Testis (tissue), 3 donors: ENCODE measurements around the gene LRP2BP. TPM values are rescaled to one million over a fixed set of nuclear protein-coding genes. Genes with fewer than 3 reads are reported as not detected.
A peak's percentile ranks its signal among the peaks of the same experiment; 100 is the strongest.

ENCODE experiments used
- DNase-seq: peaks from one replicate; pipeline ENCODE4 v3.0.0-alpha.2; 2019
- H3K27ac ChIP-seq, 2 donors: fragments of 200-600 bp; sonication (generic); one replicate each; pipeline ENCODE4 v1.5.1; 2019
- H3K27me3 ChIP-seq: fragments of 200-600 bp; sonication (generic); one replicate; pipeline ENCODE4 v1.5.1; 2019
- H3K36me3 ChIP-seq: fragments of 200-600 bp; sonication (generic); one replicate; pipeline ENCODE4 v1.5.1; 2017; ENCODE audit warnings: low read depth; ENCODE audit errors: missing control alignments
- H3K4me1 ChIP-seq: fragments of 200-600 bp; sonication (generic); one replicate; pipeline ENCODE4 v1.5.1; 2019
- H3K4me3 ChIP-seq, 2 donors: fragments of 200-600 bp; sonication (generic); one replicate each; pipeline ENCODE4 v1.5.1; 2017 to 2019
- H3K9me3 ChIP-seq: fragments of 200-600 bp; sonication (generic); one replicate; pipeline ENCODE4 v1.5.1; 2017
- POLR2A ChIP-seq: fragments of 450-650 bp; IDR thresholded peaks from one replicate; pipeline ENCODE4 v1.6.1; 2017; ENCODE audit warnings: antibody characterized with exemption, mild to moderate bottlenecking, moderate library complexity
- WGBS, 2 donors: methylation state at CpG; one replicate each; pipeline ENCODE4 v1.1.5; 2018; 5-methylcytosine and 5-hydroxymethylcytosine counted together
- intact Hi-C: fragments of 100-400 bp; cut with DNase I; formaldehyde crosslinking; loops from one replicate; pipeline ENCODE4 v1.15.1; 2023; ENCODE audit warnings: low total_unique reads
- polyA plus RNA-seq: library from polyadenylated mRNA; stranded (reverse); fragments of 350-450 nt; fragmentation: Illumina TruSeq; extraction: RNeasy Lipid Tissue Mini Kit (QIAGEN cat#74804); gene quantifications from one replicate; pipeline ENCODE4 v1.2.3, GENCODE V29; 2014; ENCODE audit warnings: low read depth, low replicate concordance; ENCODE audit not compliant: insufficient read depth
- total RNA-seq, 2 donors: library from RNA; depleted of rRNA; stranded (reverse); fragments of >200 nt; gene quantifications; one replicate each; pipeline ENCODE4 v1.2.3, GENCODE V29; 2016
- TF ChIP-seq, protein P1 (sequence below), 3 experiments: fragments of 450-650 bp in 2 of 3; fragments of 200-600 bp in 1 of 3; sonication (generic) in 1 of 3; IDR thresholded peaks; one replicate each; pipeline ENCODE4 v1.5.1; 2016 to 2019; ENCODE audit warnings: antibody characterized with exemption in 3 of 3, mild to moderate bottlenecking in 2 of 3, moderate library complexity in 1 of 3

LRP2BP gene
- total and polyA plus RNA-seq, 3 donors from 2014 or later: 7.5 to 49.5 (median 11.9) TPM

GRCh38 chr4:185396724-185397385 is 1.1 kb upstream of the LRP2BP start, which contains the start of gene ANKRD37:
Gene ANKRD37 (plus strand): TSS chr4:185396841. CDS start chr4:185396924, 83 bp downstream.
- Histone ChIP-seq H3K27me3 (no peaks in the 10 kb centered on the region), H3K9me3 (no peaks in the 10 kb centered on the region), H3K27ac (peak within 1 kb of the TSS; percentile 97), H3K4me3 (peak within 1 kb of the TSS; percentile 65 to 80), H3K36me3 (no peaks in the 10 kb centered on the region), H3K4me1 (no peaks in the 10 kb centered on the region)
- 3 to 7% methylated on average over 8 to 26 of the region's 38 CpGs for WGBS, 2 donors
- TF ChIP-seq, protein P1, sequence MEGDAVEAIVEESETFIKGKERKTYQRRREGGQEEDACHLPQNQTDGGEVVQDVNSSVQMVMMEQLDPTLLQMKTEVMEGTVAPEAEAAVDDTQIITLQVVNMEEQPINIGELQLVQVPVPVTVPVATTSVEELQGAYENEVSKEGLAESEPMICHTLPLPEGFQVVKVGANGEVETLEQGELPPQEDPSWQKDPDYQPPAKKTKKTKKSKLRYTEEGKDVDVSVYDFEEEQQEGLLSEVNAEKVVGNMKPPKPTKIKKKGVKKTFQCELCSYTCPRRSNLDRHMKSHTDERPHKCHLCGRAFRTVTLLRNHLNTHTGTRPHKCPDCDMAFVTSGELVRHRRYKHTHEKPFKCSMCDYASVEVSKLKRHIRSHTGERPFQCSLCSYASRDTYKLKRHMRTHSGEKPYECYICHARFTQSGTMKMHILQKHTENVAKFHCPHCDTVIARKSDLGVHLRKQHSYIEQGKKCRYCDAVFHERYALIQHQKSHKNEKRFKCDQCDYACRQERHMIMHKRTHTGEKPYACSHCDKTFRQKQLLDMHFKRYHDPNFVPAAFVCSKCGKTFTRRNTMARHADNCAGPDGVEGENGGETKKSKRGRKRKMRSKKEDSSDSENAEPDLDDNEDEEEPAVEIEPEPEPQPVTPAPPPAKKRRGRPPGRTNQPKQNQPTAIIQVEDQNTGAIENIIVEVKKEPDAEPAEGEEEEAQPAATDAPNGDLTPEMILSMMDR (IDR thresholded peaks at IDR 0.05): no peak
- no peak for TF ChIP-seq POLR2A
- intact Hi-C loops: loop anchor here (5.0 kb wide), 1 partner anchor 190 kb away; the partner anchor contains the start of gene SNX25
- no peak for DNase-seq

- DNase-seq: peak; percentile 97
- no peaks in the 10 kb centered on the region for H3K9me3 ChIP-seq
- TF ChIP-seq, protein P1 (IDR thresholded peaks at IDR 0.05): peak in 2 of 3 experiments; percentile 3 to 18
- peak; percentile 68 for TF ChIP-seq POLR2A
- 0% methylated on average over 1 to 78 of the region's 98 CpGs for WGBS, 2 donors
- H3K36me3 ChIP-seq: no peaks in the 10 kb centered on the region
- intact Hi-C loops: loop anchor here (5.0 kb wide), 1 partner anchor 189 kb away; the partner anchor contains the start of gene SNX25
- no peaks in the 10 kb centered on the region for H3K4me1 ChIP-seq
- no peaks in the 10 kb centered on the region for H3K27me3 ChIP-seq
- H3K27ac ChIP-seq: peak overlapping the region; percentile 97
- H3K4me3 ChIP-seq: peak overlapping the region; percentile 65 to 80
Measured at GRCh38 chr4:185395956-185396723, 416 bp upstream of the LRP2BP start.

DNA sequence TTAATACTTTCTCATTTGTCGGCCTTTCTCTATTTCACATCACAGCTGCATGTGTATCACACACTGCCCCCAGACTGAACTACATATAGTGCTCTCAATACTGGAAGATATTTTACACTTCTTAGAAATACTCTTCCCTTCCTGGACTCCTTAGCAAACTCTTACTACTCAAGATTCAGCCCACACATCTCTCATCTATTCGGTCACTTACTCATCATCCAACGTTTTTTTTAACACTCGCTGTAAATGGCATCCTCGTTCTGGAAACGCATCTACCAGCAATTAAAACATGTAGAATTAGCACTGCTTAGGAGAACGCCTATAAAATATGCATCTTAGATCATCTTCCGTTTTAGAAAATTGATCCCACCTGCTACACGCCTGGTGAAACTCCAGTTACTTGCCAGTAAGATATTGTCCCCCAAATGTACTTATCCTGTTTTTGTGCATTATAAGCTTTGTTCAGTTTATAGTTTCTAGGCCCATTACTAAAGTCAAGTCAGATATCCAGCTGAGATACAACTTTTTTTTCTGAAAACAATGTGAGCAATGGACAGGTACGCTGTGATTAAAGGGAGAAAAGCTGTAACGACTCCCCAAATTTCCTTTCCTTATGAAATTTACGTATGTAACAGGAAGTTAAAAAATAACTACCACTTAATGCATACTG is 1.0 kb downstream of the LRP2BP start:
- no peak for DNase-seq
- peak overlapping the region; percentile 65 to 80 for H3K4me3 ChIP-seq
- intact Hi-C loops: loop anchor here (5.0 kb wide), 1 partner anchor 187 kb away; the partner anchor contains the start of gene SNX25
- no peaks in the 10 kb centered on the region for H3K4me1 ChIP-seq
- H3K9me3 ChIP-seq: no peaks in the 10 kb centered on the region
- H3K36me3 ChIP-seq: no peaks in the 10 kb centered on the region
- H3K27ac ChIP-seq: peak overlapping the region; percentile 97
- TF ChIP-seq POLR2A: no peak
- TF ChIP-seq, protein P1 (IDR thresholded peaks at IDR 0.05): no peak
- no peaks in the 10 kb centered on the region for H3K27me3 ChIP-seq
- 28 to 47% methylated on average over 12 of the region's 12 CpGs for WGBS, 2 donors

DNA sequence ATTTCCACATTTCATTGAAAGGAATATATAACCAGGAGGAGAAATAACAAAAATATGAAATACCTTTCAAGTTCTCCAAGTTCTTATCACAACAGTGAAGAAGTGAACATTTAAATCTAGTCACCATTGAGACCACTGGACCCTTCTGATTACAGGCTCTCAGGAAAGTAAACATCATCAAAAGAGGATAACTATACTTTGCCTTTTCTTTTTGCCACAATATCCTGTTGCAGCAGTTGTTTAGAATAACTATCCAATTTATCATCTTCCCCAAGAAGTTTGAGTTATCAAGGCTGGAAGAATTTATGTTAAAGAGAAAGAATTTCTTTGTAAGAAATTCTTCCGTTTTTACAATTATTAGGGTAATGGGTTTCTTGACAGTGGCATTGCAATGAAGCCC is 3.6 kb downstream of the LRP2BP start:
- no peak for DNase-seq
- no peaks in the 10 kb centered on the region for H3K27me3 ChIP-seq
- no peaks in the 10 kb centered on the region for H3K36me3 ChIP-seq
- 74 to 82% methylated on average over 1 of the region's 1 CpG for WGBS, 2 donors
- no peak overlapping the region for H3K4me3 ChIP-seq
- TF ChIP-seq, protein P1 (IDR thresholded peaks at IDR 0.05): no peak
- TF ChIP-seq POLR2A: no peak
- intact Hi-C loops: no loop called here
- no peak overlapping the region for H3K27ac ChIP-seq
- H3K9me3 ChIP-seq: no peaks in the 10 kb centered on the region
- H3K4me1 ChIP-seq: no peaks in the 10 kb centered on the region
